ENCODE results near the gene MLEC. TPM values are rescaled to one million over a fixed set of nuclear protein-coding genes. Genes with fewer than 3 reads are reported as not detected.

MLEC gene
- polyA plus RNA-seq, 1 experiment = 34.3 TPM

DNA sequence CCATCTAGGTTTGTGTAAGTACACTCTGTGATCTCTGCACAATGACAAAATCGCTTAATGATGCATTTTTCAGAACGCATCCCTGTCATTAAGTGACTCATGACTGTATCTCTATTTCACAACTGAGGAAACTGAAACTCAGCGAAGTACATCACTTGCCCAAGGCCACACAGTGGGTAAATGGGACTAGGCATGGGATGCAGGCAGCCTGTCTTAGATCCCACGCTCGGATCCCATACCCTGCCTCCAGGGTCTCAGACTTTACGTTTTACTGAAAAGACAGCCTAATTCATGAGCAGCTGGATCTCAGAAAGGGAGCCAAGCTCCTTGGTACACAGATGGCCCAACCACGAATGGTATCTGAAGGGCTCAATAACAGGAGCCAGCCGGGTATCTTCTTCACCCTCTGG is 2.4 kb upstream of the MLEC start:
- ChIA-PET POLR2A (no interaction called here), CTCF (no interaction called here)
- no peak overlapping the region for H3K4me3 ChIP-seq (ENCODE audit: low read depth, low read length)
- no peak for DNase-seq (ENCODE audit: low read depth)
- TF ChIP-seq, protein P1, sequence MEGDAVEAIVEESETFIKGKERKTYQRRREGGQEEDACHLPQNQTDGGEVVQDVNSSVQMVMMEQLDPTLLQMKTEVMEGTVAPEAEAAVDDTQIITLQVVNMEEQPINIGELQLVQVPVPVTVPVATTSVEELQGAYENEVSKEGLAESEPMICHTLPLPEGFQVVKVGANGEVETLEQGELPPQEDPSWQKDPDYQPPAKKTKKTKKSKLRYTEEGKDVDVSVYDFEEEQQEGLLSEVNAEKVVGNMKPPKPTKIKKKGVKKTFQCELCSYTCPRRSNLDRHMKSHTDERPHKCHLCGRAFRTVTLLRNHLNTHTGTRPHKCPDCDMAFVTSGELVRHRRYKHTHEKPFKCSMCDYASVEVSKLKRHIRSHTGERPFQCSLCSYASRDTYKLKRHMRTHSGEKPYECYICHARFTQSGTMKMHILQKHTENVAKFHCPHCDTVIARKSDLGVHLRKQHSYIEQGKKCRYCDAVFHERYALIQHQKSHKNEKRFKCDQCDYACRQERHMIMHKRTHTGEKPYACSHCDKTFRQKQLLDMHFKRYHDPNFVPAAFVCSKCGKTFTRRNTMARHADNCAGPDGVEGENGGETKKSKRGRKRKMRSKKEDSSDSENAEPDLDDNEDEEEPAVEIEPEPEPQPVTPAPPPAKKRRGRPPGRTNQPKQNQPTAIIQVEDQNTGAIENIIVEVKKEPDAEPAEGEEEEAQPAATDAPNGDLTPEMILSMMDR (IDR thresholded peaks at IDR 0.05; ENCODE audit: insufficient read depth, low read depth, low read length) = no peak
- H3K36me3 ChIP-seq (ENCODE audit: control insufficient read depth, insufficient read depth, low read length) = no peaks in the 10 kb centered on the region
- H3K27me3 ChIP-seq (ENCODE audit: control insufficient read depth, insufficient read depth, low read length) = no peaks in the 10 kb centered on the region

DNA sequence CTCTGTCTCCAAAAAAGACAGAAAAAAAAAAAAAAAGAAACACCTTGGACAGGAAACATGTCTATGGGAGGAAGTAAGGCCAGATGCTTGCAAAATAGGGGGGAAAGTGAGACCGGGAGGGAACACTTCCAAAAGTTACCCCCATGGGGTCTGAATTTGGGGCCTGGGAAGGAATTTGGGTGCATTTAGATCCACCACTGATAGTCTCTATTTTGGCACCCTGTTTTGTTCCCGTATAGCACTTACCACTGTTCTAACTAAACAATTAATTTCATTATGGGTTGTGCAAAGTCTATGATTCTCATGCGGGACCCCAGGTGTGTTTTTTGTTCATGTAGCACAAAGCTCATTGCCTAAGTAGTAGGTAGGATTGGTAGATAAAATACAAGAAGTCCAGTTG is 1.4 kb upstream of the MLEC start:
- CTCF ChIA-PET = interaction anchor here (1.5 kb wide), 1 partner anchor 37 kb away, joined by 7 read pairs; no protein-coding TSS in a partner anchor
- H3K36me3 ChIP-seq (ENCODE audit: control insufficient read depth, insufficient read depth, low read length) = no peaks in the 10 kb centered on the region
- no peak for DNase-seq (ENCODE audit: low read depth)
- no peaks in the 10 kb centered on the region for H3K27me3 ChIP-seq (ENCODE audit: control insufficient read depth, insufficient read depth, low read length)
- H3K4me3 ChIP-seq (ENCODE audit: low read depth, low read length) = no peak overlapping the region
- POLR2A ChIA-PET = no interaction called here
- TF ChIP-seq, protein P1 (IDR thresholded peaks at IDR 0.05; ENCODE audit: insufficient read depth, low read depth, low read length) = no peak

DNA sequence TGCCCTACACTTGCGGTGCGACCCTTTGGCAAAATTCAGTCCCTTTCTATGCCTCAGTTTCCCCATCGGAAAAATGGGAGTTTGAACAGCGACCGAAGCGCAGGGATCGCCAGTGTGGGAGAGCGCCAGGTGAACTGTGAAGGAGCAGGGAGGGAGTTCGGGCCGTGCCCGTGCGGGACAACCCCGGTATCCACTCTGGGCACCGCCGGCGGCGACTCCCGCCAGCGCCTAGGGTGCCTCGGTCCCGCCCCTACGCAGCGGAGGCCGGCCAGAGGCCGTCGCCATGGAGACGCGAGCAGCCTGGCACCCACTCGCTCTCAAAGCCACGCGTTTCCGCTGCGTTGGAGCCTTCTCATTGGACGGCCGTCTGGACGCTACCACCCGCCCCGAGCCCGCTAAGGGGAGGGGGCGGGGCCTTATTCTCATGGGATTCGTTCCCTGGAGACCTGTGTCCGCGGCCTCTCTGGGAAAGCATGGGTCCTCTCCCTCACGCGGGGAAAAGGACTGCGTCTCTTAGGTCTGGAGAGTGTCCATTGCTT is 729 bp upstream of the MLEC start:
- H3K4me3 ChIP-seq (ENCODE audit: low read depth, low read length) = peak overlapping the region; percentile 79
- POLR2A ChIA-PET = no interaction called here
- CTCF ChIA-PET = interaction anchor here (0.7 to 1.5 kb wide), 2 partner anchors 12 to 38 kb away, joined by 3 to 7 read pairs; no protein-coding TSS in a partner anchor
- no peaks in the 10 kb centered on the region for H3K27me3 ChIP-seq (ENCODE audit: control insufficient read depth, insufficient read depth, low read length)
- DNase-seq (ENCODE audit: low read depth) = peak; percentile 73
- TF ChIP-seq, protein P1 (IDR thresholded peaks at IDR 0.05; ENCODE audit: insufficient read depth, low read depth, low read length) = no peak
- H3K36me3 ChIP-seq (ENCODE audit: control insufficient read depth, insufficient read depth, low read length) = no peaks in the 10 kb centered on the region

DNA sequence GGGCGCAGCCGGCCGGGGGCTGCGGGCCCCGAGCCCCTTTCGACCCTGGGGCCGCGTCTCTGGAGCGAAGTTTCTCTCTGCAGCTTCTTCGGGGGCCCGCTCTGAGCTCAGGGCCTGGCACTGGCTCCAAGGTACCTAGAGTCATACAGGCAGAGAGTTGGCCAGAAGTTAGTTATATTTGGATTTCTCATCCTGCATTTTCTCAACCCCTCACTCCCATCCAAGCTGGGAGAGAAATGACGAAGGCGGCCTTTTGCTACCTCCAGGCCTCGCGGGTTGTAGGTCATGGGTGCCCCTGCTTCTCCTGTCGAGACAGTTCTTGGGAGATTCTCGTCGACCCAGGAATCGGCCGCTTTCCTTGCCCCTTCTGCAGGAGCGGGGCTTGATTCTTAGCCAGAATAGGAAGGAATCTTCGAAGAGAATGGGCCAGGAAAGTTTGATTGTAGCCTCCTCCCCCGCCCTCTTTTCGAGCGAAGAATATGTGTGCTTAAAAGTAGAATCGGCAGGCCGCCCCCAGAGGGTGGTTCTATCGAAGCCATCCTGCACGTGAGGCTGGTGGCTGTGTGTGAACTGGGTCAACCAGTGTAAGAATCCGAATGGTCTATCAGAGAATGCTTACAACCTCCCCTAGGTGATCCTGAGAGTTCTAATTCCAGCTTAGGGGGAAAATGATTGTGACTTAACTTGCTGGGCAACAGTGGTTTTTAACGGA is 785 bp downstream of the MLEC start:
- Histone ChIP-seq H3K27me3 (ENCODE audit: control insufficient read depth, insufficient read depth, low read length) (no peaks in the 10 kb centered on the region), H3K4me3 (ENCODE audit: low read depth, low read length) (peak overlapping the region; percentile 79), H3K36me3 (ENCODE audit: control insufficient read depth, insufficient read depth, low read length) (no peaks in the 10 kb centered on the region)
- DNase-seq (ENCODE audit: low read depth) = no peak
- ChIA-PET POLR2A (no interaction called here), CTCF (interaction anchor here (1.1 to 2.5 kb wide), 3 partner anchors 18 to 41 kb away, joined by 3 to 8 read pairs (median 5); partner anchors contain the start of gene UNC119B)
- TF ChIP-seq, protein P1 (IDR thresholded peaks at IDR 0.05; ENCODE audit: insufficient read depth, low read depth, low read length) = no peak

DNA sequence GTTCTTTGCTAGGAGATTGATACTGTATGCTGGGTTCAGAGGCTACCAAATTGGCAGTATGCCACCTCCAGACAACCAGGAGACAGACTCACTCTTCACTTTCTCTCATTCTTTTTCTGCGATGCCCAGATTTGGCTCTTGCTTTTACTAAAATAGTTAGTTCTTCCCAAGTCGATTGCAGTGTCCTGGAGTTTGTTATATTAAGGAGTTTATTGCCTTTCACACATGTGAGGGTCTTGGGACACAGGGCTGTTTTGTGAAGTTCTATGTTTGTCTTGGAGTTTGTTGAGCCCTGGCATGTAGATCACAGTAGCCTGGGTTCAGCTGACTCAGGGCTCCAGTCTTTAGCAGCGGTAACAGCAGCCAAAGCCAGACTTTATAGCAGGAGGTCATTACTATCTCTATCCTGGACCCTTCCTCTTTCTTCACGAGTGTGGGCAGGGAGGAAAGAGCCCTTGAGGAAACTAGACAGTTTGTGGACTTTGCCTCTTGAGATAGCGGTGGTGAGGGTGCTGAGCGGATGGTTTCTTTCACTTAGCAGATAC is 1.6 kb downstream of the MLEC start:
- CTCF ChIA-PET = interaction anchor here (1.1 to 2.5 kb wide), 2 partner anchors 23 to 42 kb away, joined by 5 to 8 read pairs; partner anchors contain the start of gene UNC119B
- Histone ChIP-seq H3K36me3 (ENCODE audit: control insufficient read depth, insufficient read depth, low read length) (no peaks in the 10 kb centered on the region), H3K4me3 (ENCODE audit: low read depth, low read length) (peak overlapping the region; percentile 79), H3K27me3 (ENCODE audit: control insufficient read depth, insufficient read depth, low read length) (no peaks in the 10 kb centered on the region)
- TF ChIP-seq, protein P1 (IDR thresholded peaks at IDR 0.05; ENCODE audit: insufficient read depth, low read depth, low read length) = no peak
- DNase-seq (ENCODE audit: low read depth) = no peak
- POLR2A ChIA-PET = no interaction called here
